KOPT-K1 (cell line): ENCODE results near the gene PRTG.
"Not testable (repeated sequence)": the region's sequence is repeated elsewhere in the genome, so short reads cannot be mapped to it uniquely, and the experiment has no call there.

Experiments
- H3K27ac ChIP-seq: fragments of 200-600 bp; sonication (generic); 2 replicates; pipeline ENCODE4 v1.5.1; 2016; ENCODE audit warnings: antibody characterized with exemption, mild to moderate bottlenecking, low read depth, low read length; ENCODE audit not compliant: poor library complexity, severe bottlenecking
- H3K36me3 ChIP-seq: fragments of 200-600 bp; sonication (generic); 2 replicates; pipeline ENCODE4 v1.5.1; 2017; ENCODE audit warnings: antibody characterized with exemption, mild to moderate bottlenecking, low read length, moderate library complexity; ENCODE audit not compliant: insufficient read depth
- H3K9me3 ChIP-seq: fragments of 200-600 bp; sonication (generic); 2 replicates; pipeline ENCODE4 v1.5.1; 2017; ENCODE audit warnings: antibody characterized with exemption, low read length, mild to moderate bottlenecking; ENCODE audit not compliant: insufficient read depth, poor library complexity, severe bottlenecking

PRTG gene

GRCh38 chr15:55734641-55735040, 8.3 kb downstream of the PRTG start:
- Histone ChIP-seq H3K27ac (no peak overlapping the region), H3K36me3 (no peaks in the 10 kb centered on the region), H3K9me3 (no peaks in the 10 kb centered on the region)

- H3K27ac ChIP-seq, H3K9me3 ChIP-seq, H3K36me3 ChIP-seq: not testable (repeated sequence)
These were observed 9.5 kb downstream of the PRTG start for GRCh38 chr15:55733461-55733860.

GRCh38 chr15:55721554-55722185, 21.3 kb downstream of the PRTG start:
- Histone ChIP-seq H3K9me3 (no peaks in the 10 kb centered on the region), H3K36me3 (no peaks in the 10 kb centered on the region), H3K27ac (no peak overlapping the region)

GRCh38 chr15:55715355-55716076, 27.4 kb downstream of the PRTG start:
- H3K27ac ChIP-seq = no peak overlapping the region
- H3K9me3 ChIP-seq = no peaks in the 10 kb centered on the region
- no peaks in the 10 kb centered on the region for H3K36me3 ChIP-seq

GRCh38 chr15:55714064-55714463, 28.9 kb downstream of the PRTG start:
- no peaks in the 10 kb centered on the region for H3K9me3 ChIP-seq
- H3K27ac ChIP-seq = no peak overlapping the region
- H3K36me3 ChIP-seq = no peaks in the 10 kb centered on the region

GRCh38 chr15:55712363-55712762, 30.6 kb downstream of the PRTG start:
- no peaks in the 10 kb centered on the region for H3K9me3 ChIP-seq
- no peaks in the 10 kb centered on the region for H3K36me3 ChIP-seq
- H3K27ac ChIP-seq = no peak overlapping the region

GRCh38 chr15:55710286-55710685, 32.7 kb downstream of the PRTG start:
- Histone ChIP-seq H3K27ac (no peak overlapping the region), H3K36me3 (no peaks in the 10 kb centered on the region), H3K9me3 (no peaks in the 10 kb centered on the region)

- Histone ChIP-seq H3K36me3 (no peaks in the 10 kb centered on the region), H3K9me3 (no peaks in the 10 kb centered on the region), H3K27ac (no peak overlapping the region)
These were observed 33.5 kb downstream of the PRTG start for GRCh38 chr15:55709458-55709857.

GRCh38 chr15:55708720-55709119, 34.2 kb downstream of the PRTG start:
- no peaks in the 10 kb centered on the region for H3K9me3 ChIP-seq
- H3K27ac ChIP-seq = no peak overlapping the region
- no peaks in the 10 kb centered on the region for H3K36me3 ChIP-seq

- H3K27ac ChIP-seq = no peak overlapping the region
- H3K9me3 ChIP-seq = no peaks in the 10 kb centered on the region
- no peaks in the 10 kb centered on the region for H3K36me3 ChIP-seq
These were observed 35.0 kb downstream of the PRTG start for GRCh38 chr15:55707951-55708350.

- Histone ChIP-seq H3K36me3 (no peaks in the 10 kb centered on the region), H3K9me3 (no peaks in the 10 kb centered on the region), H3K27ac (no peak overlapping the region)
These were observed 35.4 kb downstream of the PRTG start for GRCh38 chr15:55707518-55707917.

GRCh38 chr15:55703873-55704301, 39.1 kb downstream of the PRTG start:
- Histone ChIP-seq H3K36me3 (no peaks in the 10 kb centered on the region), H3K27ac (no peak overlapping the region)

GRCh38 chr15:55700876-55701275, 42.1 kb downstream of the PRTG start:
- Histone ChIP-seq H3K9me3 (no peaks in the 10 kb centered on the region), H3K36me3 (no peaks in the 10 kb centered on the region), H3K27ac (no peak overlapping the region)

More at GRCh38 chr15:55703873-55704301, 39.1 kb downstream of the PRTG start:
- no peaks in the 10 kb centered on the region for H3K9me3 ChIP-seq

GRCh38 chr15:55698653-55699052, 44.3 kb downstream of the PRTG start:
- Histone ChIP-seq H3K36me3 (no peaks in the 10 kb centered on the region), H3K27ac (no peak overlapping the region), H3K9me3 (no peaks in the 10 kb centered on the region)

GRCh38 chr15:55696221-55696620, 46.7 kb downstream of the PRTG start:
- no peaks in the 10 kb centered on the region for H3K36me3 ChIP-seq
- H3K9me3 ChIP-seq = no peaks in the 10 kb centered on the region
- H3K27ac ChIP-seq = no peak overlapping the region

GRCh38 chr15:55695432-55695831, 47.5 kb downstream of the PRTG start:
- H3K9me3 ChIP-seq = no peaks in the 10 kb centered on the region
- no peaks in the 10 kb centered on the region for H3K36me3 ChIP-seq
- no peak overlapping the region for H3K27ac ChIP-seq
